Measurements from ENCODE around the gene STXBP5.
"Not testable (repeated sequence)": the region's sequence is repeated elsewhere in the genome, so short reads cannot be mapped to it uniquely, and the experiment has no call there.

Gene STXBP5

GRCh38 chr6:147378819-147379218 is 174.6 kb downstream of the STXBP5 start:
- Histone ChIP-seq H3K4me1 (ENCODE audit: low read length) (peaks cover 2% of the 10 kb centered on the region), H3K4me2 (ENCODE audit: low read length) (no peak overlapping the region), H3K36me3 (replicated peaks; ENCODE audit: low read depth, low read length) (no peaks in the 10 kb centered on the region), H3K27ac (ENCODE audit: low read length) (no peak overlapping the region), H3K9me3 (ENCODE audit: insufficient read depth, low read length) (no peaks in the 10 kb centered on the region), H3K27me3 (ENCODE audit: low read depth, low read length) (no peaks in the 10 kb centered on the region), H2AFZ (ENCODE audit: low read depth, low read length) (no peak overlapping the region), H3K4me3 (ENCODE audit: low read length) (no peak overlapping the region), H3K9ac (ENCODE audit: low read length) (no peak overlapping the region), H3K79me2 (ENCODE audit: low read length) (no peaks in the 10 kb centered on the region), H4K20me1 (ENCODE audit: insufficient read depth, low read length) (no peaks in the 10 kb centered on the region)
- TF ChIP-seq CTCF (IDR thresholded peaks at IDR 0.05; ENCODE audit: low read depth, low read length) (no peak), EZH2phosphoT487 (IDR thresholded peaks at IDR 0.05; ENCODE audit: low read depth) (no peak)

GRCh38 chr6:147380841-147381240 is 176.6 kb downstream of the STXBP5 start:
- not testable (repeated sequence) for H3K27ac ChIP-seq (ENCODE audit: low read length); H3K36me3 ChIP-seq (replicated peaks; ENCODE audit: low read depth, low read length)

GRCh38 chr6:147381712-147382111 is 177.5 kb downstream of the STXBP5 start:
- Histone ChIP-seq H3K79me2 (ENCODE audit: low read length) (no peaks in the 10 kb centered on the region), H3K27ac (ENCODE audit: low read length) (no peak overlapping the region), H4K20me1 (ENCODE audit: insufficient read depth, low read length) (no peaks in the 10 kb centered on the region), H3K27me3 (ENCODE audit: low read depth, low read length) (no peaks in the 10 kb centered on the region), H3K9me3 (ENCODE audit: insufficient read depth, low read length) (no peaks in the 10 kb centered on the region), H3K4me3 (ENCODE audit: low read length) (no peak overlapping the region), H3K9ac (ENCODE audit: low read length) (no peak overlapping the region), H3K4me1 (ENCODE audit: low read length) (peaks cover 4% of the 10 kb centered on the region), H3K36me3 (replicated peaks; ENCODE audit: low read depth, low read length) (no peaks in the 10 kb centered on the region), H2AFZ (ENCODE audit: low read depth, low read length) (no peak overlapping the region), H3K4me2 (ENCODE audit: low read length) (no peak overlapping the region)
- TF ChIP-seq CTCF (IDR thresholded peaks at IDR 0.05; ENCODE audit: low read depth, low read length) (no peak), EZH2phosphoT487 (IDR thresholded peaks at IDR 0.05; ENCODE audit: low read depth) (no peak)

More at GRCh38 chr6:147380841-147381240, 176.6 kb downstream of the STXBP5 start:
- not testable (repeated sequence) for H3K4me2 ChIP-seq (ENCODE audit: low read length); H3K9me3 ChIP-seq (ENCODE audit: insufficient read depth, low read length); H3K79me2 ChIP-seq (ENCODE audit: low read length); H3K4me1 ChIP-seq (ENCODE audit: low read length); H2AFZ ChIP-seq (ENCODE audit: low read depth, low read length); H4K20me1 ChIP-seq (ENCODE audit: insufficient read depth, low read length); H3K27me3 ChIP-seq (ENCODE audit: low read depth, low read length); H3K9ac ChIP-seq (ENCODE audit: low read length); H3K4me3 ChIP-seq (ENCODE audit: low read length)

- Histone ChIP-seq H3K4me2 (ENCODE audit: low read length) (no peak overlapping the region), H3K27ac (ENCODE audit: low read length) (no peak overlapping the region)
Measured at GRCh38 chr6:147382945-147383554, 178.8 kb downstream of the STXBP5 start.

More at GRCh38 chr6:147382945-147383554, 178.8 kb downstream of the STXBP5 start:
- Histone ChIP-seq H2AFZ (ENCODE audit: low read depth, low read length) (no peak overlapping the region), H3K36me3 (replicated peaks; ENCODE audit: low read depth, low read length) (no peaks in the 10 kb centered on the region), H3K9me3 (ENCODE audit: insufficient read depth, low read length) (no peaks in the 10 kb centered on the region), H3K4me3 (ENCODE audit: low read length) (no peak overlapping the region), H3K9ac (ENCODE audit: low read length) (no peak overlapping the region), H3K4me1 (ENCODE audit: low read length) (peaks cover 4% of the 10 kb centered on the region), H3K79me2 (ENCODE audit: low read length) (no peaks in the 10 kb centered on the region), H4K20me1 (ENCODE audit: insufficient read depth, low read length) (no peaks in the 10 kb centered on the region), H3K27me3 (ENCODE audit: low read depth, low read length) (no peaks in the 10 kb centered on the region)
- TF ChIP-seq CTCF (IDR thresholded peaks at IDR 0.05; ENCODE audit: low read depth, low read length) (peak; percentile 33), EZH2phosphoT487 (IDR thresholded peaks at IDR 0.05; ENCODE audit: low read depth) (no peak)
